H1 (cell line): ENCODE data around the gene MITF. TPM values are rescaled to one million over a fixed set of nuclear protein-coding genes. Genes with fewer than 3 reads are reported as not detected.

Experiments used
- CTCF ChIA-PET: fragments of 300-600 bp; sonication (Branson Sonifier 250); formaldehyde crosslinking; loops from one replicate; lab custom pipeline; 2021; ENCODE audit not compliant: partially characterized antibody; lab: Charles Lee
- POLR2A ChIA-PET: fragments of 300-600 bp; sonication (Branson Sonifier 250); formaldehyde crosslinking; loops from one replicate; lab custom pipeline; 2021; ENCODE audit warnings: inconsistent platforms; ENCODE audit not compliant: partially characterized antibody; lab: Charles Lee
- DNase-seq, 2 experiments: peaks; one replicate each; pipeline versions ENCODE4 v3.0.0 to v3.0.0-alpha.2; 2010 to 2022; ENCODE audit warnings: low spot score in 2 of 2, low read depth in 1 of 2, mixed read lengths in 1 of 2
- FAIRE-seq: peaks from 2 replicates; lab custom pipeline; 2011; peaks lifted over from hg19 to GRCh38; lab: Jason Lieb, UNC
- H2AFZ ChIP-seq: 2 replicates; pipeline ENCODE4 v1.8.1; 2012; ENCODE audit warnings: low read length, inconsistent platforms
- H2AK5ac ChIP-seq: 2 replicates; pipeline ENCODE4 v1.6.1; 2013; ENCODE audit warnings: low read depth, low read length
- H2BK120ac ChIP-seq: replicated peaks from 2 replicates; pipeline ENCODE3; 2013; ENCODE audit warnings: low read depth, low read length, inconsistent platforms
- H2BK12ac ChIP-seq: 2 replicates; pipeline ENCODE4 v1.6.1; 2013; ENCODE audit warnings: low read depth, low read length
- H2BK15ac ChIP-seq: 2 replicates; pipeline ENCODE4 v1.6.1; 2013; ENCODE audit warnings: low read length
- H2BK20ac ChIP-seq: 2 replicates; pipeline ENCODE4 v1.6.1; 2013; ENCODE audit warnings: low read length
- H2BK5ac ChIP-seq: 2 replicates; pipeline ENCODE4 v1.6.1; 2013; ENCODE audit warnings: low read depth, low read length
- H3K14ac ChIP-seq: 2 replicates; pipeline ENCODE4 v1.6.1; 2013; ENCODE audit warnings: inconsistent platforms; ENCODE audit not compliant: insufficient read length
- H3K18ac ChIP-seq: 2 replicates; pipeline ENCODE4 v1.6.1; 2013; ENCODE audit warnings: low read length; ENCODE audit errors: extremely low read depth
- H3K23ac ChIP-seq: 2 replicates; pipeline ENCODE4 v1.6.1; 2013; ENCODE audit warnings: inconsistent platforms; ENCODE audit not compliant: insufficient read length
- H3K23me2 ChIP-seq: 2 replicates; pipeline ENCODE4 v1.6.1; 2013; ENCODE audit warnings: low read depth, low read length
- H3K27ac ChIP-seq: 2 replicates; pipeline ENCODE4 v1.6.1; 2011; ENCODE audit warnings: low read depth, low read length, inconsistent platforms
- H3K27me3 ChIP-seq, 4 experiments: replicated peaks in 1 of 4; 1 replicate in 1 of 4; 2 replicates in 3 of 4; pipeline versions ENCODE4 v1.6.1 to v1.8.1; 2011 to 2013; ENCODE audit warnings: low read length in 3 of 4, mild to moderate bottlenecking in 3 of 4, inconsistent platforms in 2 of 4, mixed read lengths in 2 of 4, moderate library complexity in 1 of 4; ENCODE audit not compliant: control insufficient read depth in 3 of 4, insufficient read depth in 3 of 4; ENCODE audit errors: extremely low read depth in 1 of 4
- H3K36me3 ChIP-seq, 4 experiments: 2 replicates each; pipeline versions ENCODE4 v1.6.1 to v1.8.1; 2011 to 2013; ENCODE audit warnings: mild to moderate bottlenecking in 4 of 4, low read length in 3 of 4, moderate library complexity in 2 of 4, control low read depth in 1 of 4, inconsistent platforms in 1 of 4; ENCODE audit not compliant: insufficient read depth in 4 of 4, control insufficient read depth in 2 of 4
- H3K4ac ChIP-seq: replicated peaks from 2 replicates; pipeline ENCODE3; 2013; ENCODE audit warnings: low read length, low read depth, mixed read lengths, inconsistent platforms; ENCODE audit not compliant: insufficient read length
- H3K4me1 ChIP-seq, 4 experiments: replicated peaks in 1 of 4; 1 replicate in 1 of 4; 2 replicates in 3 of 4; pipeline versions ENCODE4 v1.6.1 to v1.8.1; 2011 to 2013; ENCODE audit warnings: low read length in 3 of 4, inconsistent platforms in 2 of 4, mixed read lengths in 1 of 4; ENCODE audit not compliant: insufficient read depth in 4 of 4, control insufficient read depth in 3 of 4
- H3K4me2 ChIP-seq, 2 experiments: 2 replicates each; pipeline versions ENCODE4 v1.6.1 to v1.8.1; 2011 to 2013; ENCODE audit warnings: low read depth in 2 of 2, low read length in 2 of 2, control low read depth in 1 of 2, inconsistent platforms in 1 of 2, mild to moderate bottlenecking in 1 of 2; ENCODE audit not compliant: insufficient read depth in 1 of 2
- H3K4me3 ChIP-seq, 4 experiments: fragments of 200-600, 300-600 bp in 1 of 4; sonication (generic), shearing (Covaris generic), sonication (Bioruptor Twin) in 1 of 4; 2 replicates each; pipeline versions ENCODE4 v1.5.1 to v1.8.1; 2011 to 2016; ENCODE audit warnings: low read length in 4 of 4, low read depth in 3 of 4, control low read depth in 2 of 4, inconsistent platforms in 2 of 4, mild to moderate bottlenecking in 2 of 4, mixed read lengths in 1 of 4, moderate library complexity in 1 of 4; ENCODE audit not compliant: insufficient read depth in 2 of 4; ENCODE audit errors: extremely low read depth in 1 of 4
- H3K56ac ChIP-seq: replicated peaks from 2 replicates; pipeline ENCODE3; 2013; ENCODE audit warnings: low read depth, mild to moderate bottlenecking, mixed read lengths, low read length, inconsistent platforms; ENCODE audit not compliant: insufficient read length
- H3K79me1 ChIP-seq: 2 replicates; pipeline ENCODE4 v1.6.1; 2013; ENCODE audit warnings: low read depth, low read length, control low read depth
- H3K79me2 ChIP-seq, 2 experiments: 2 replicates each; pipeline versions ENCODE4 v1.6.1 to v1.8.1; 2012 to 2013; ENCODE audit warnings: low read length in 2 of 2, mild to moderate bottlenecking in 2 of 2, inconsistent platforms in 1 of 2; ENCODE audit not compliant: insufficient read depth in 2 of 2, control insufficient read depth in 1 of 2
- H3K9ac ChIP-seq, 4 experiments: replicated peaks in 1 of 4; 1 replicate in 1 of 4; 2 replicates in 3 of 4; pipeline versions ENCODE4 v1.6.1 to v1.8.1; 2011 to 2013; ENCODE audit warnings: low read depth in 3 of 4, low read length in 3 of 4, control low read depth in 2 of 4, mild to moderate bottlenecking in 2 of 4, moderate library complexity in 2 of 4, inconsistent platforms in 1 of 4; ENCODE audit errors: extremely low read depth in 1 of 4
- H3K9me3 ChIP-seq, 2 experiments: 2 replicates each; pipeline versions ENCODE4 v1.6.1 to v1.8.1; 2012 to 2013; ENCODE audit warnings: mild to moderate bottlenecking in 2 of 2, moderate library complexity in 2 of 2, control low read depth in 1 of 2, inconsistent platforms in 1 of 2, low read depth in 1 of 2, low read length in 1 of 2, mixed read lengths in 1 of 2; ENCODE audit not compliant: insufficient read depth in 2 of 2
- H4K20me1 ChIP-seq, 2 experiments: replicated peaks in 1 of 2; 2 replicates each; pipeline versions ENCODE3 to v1.8.1; 2011 to 2013; ENCODE audit warnings: inconsistent platforms in 2 of 2, low read length in 2 of 2, mild to moderate bottlenecking in 1 of 2; ENCODE audit not compliant: insufficient read depth in 2 of 2, control insufficient read depth in 1 of 2
- H4K5ac ChIP-seq: 2 replicates; pipeline ENCODE4 v1.6.1; 2013; ENCODE audit warnings: low read length, low read depth, mixed read lengths, inconsistent platforms; ENCODE audit not compliant: insufficient read length
- H4K8ac ChIP-seq: 2 replicates; pipeline ENCODE4 v1.8.0; 2013; ENCODE audit warnings: mild to moderate bottlenecking, moderate library complexity, low read length, inconsistent platforms; ENCODE audit not compliant: insufficient read depth; ENCODE audit errors: extremely low read depth
- H4K91ac ChIP-seq: replicated peaks from 2 replicates; pipeline ENCODE3; 2013; ENCODE audit warnings: low read length, mixed read lengths, inconsistent platforms; ENCODE audit not compliant: insufficient read length
- HDAC6 ChIP-seq: IDR thresholded peaks from one replicate; pipeline ENCODE4 v1.7.1; 2012; ENCODE audit warnings: low read depth, mild to moderate bottlenecking, inconsistent platforms, low read length, moderate library complexity
- KDM1A ChIP-seq: fragments of 200-600, 300-600 bp; sonication (generic); IDR thresholded peaks from 2 replicates; pipeline ENCODE4 v1.7.1; 2016; ENCODE audit warnings: mild to moderate bottlenecking, low read length, borderline replicate concordance
- WGBS, 2 experiments: shearing (Covaris generic) in 1 of 2; methylation state at CpG; one replicate each; pipeline versions ENCODE4 v1.1.6 to v1.1.7; 2013 to 2015; ENCODE audit warnings: low lambda C conversion rate in 2 of 2, mixed read lengths in 2 of 2, inconsistent platforms in 1 of 2, low coverage in 1 of 2, missing lambda C conversion rate in 1 of 2; ENCODE audit not compliant: insufficient replicate concordance in 2 of 2, insufficient coverage in 1 of 2, insufficient read length in 1 of 2; ENCODE audit errors: extremely low coverage in 1 of 2, missing lambda C conversion rate in 1 of 2; 5-methylcytosine and 5-hydroxymethylcytosine counted together
- polyA plus RNA-seq, 7 experiments: library from polyadenylated mRNA; depleted of rRNA in 3 of 7; stranded (reverse) in 5 of 7; unstranded in 2 of 7; fragments of >200 nt in 5 of 7; fragments of 200-250 nt in 2 of 7; gene quantifications; 1 replicate in 5 of 7; 2 replicates in 1 of 7; 4 replicates in 1 of 7; pipeline versions ENCODE4 v1.2.1 to v1.2.3, GENCODE V29; 2011 to 2013; ENCODE audit warnings: missing spikeins in 2 of 7, mixed read lengths in 2 of 7
- total RNA-seq: library from RNA; stranded (reverse); fragmentation: NEBNext Ultra II Directional; extraction: Animal tissue kit (Norgen Biotek cat#: 25700); gene quantifications from 2 replicates; pipeline ENCODE4 v1.2.1, GENCODE V29; 2021

Gene MITF
- total and polyA plus RNA-seq, 2 of the 8 experiments (the other 6 are each of a cell fraction or from before 2014, with no cell fraction given): 0.53 to 1.4 TPM

DNA sequence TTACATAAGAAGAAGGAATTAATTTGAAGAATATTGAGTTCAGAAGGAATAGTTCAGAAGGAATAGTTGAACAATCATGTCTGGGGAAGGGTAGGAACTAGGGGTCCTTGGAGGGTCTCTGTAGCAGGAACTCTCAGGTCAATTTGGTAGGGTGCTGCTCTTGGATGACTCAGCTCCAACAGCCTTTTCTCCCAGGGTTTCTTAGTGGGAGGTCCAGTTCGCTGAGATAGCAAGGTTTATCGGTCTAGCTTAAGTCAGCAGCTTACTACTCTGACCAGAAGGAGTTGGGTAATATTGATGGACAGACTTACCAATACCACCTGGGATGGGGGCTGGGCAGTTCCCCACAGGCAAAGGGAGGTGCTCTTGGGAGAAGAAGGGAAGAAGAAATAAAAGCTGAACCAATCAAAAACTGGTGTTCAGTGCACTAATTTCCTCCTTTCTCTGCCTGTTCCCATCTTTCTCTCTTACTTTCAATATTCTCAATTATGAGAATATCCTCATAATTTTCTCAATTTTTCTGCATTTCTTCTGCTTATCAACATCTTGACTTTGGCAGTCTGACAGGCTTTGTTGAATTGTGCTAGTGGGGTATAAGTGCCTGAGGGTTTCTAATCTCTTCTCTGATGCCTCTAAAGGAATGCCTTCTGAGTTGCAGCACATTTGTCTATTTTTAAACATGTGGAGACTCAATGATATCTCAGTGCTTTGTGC, 14.4 kb upstream of the MITF start:
- Histone ChIP-seq H3K4me2 (no peak overlapping the region), H3K9ac (no peak overlapping the region), H3K79me1 (no peaks in the 10 kb centered on the region), H2BK20ac (no peak overlapping the region), H2AK5ac (no peak overlapping the region), H3K23ac (no peak overlapping the region), H4K5ac (no peak overlapping the region), H3K4me1 (no peaks in the 10 kb centered on the region; a peak in 1 of 7 replicates), H3K14ac (no peak overlapping the region), H3K4ac (no peak overlapping the region), H2BK12ac (no peak overlapping the region), H2BK5ac (no peak overlapping the region), H2BK15ac (no peak overlapping the region), H2BK120ac (no peak overlapping the region), H3K27me3 (no peaks in the 10 kb centered on the region), H3K79me2 (no peaks in the 10 kb centered on the region), H4K20me1 (no peaks in the 10 kb centered on the region), H3K56ac (no peak overlapping the region), H4K8ac (no peak overlapping the region), H4K91ac (no peak overlapping the region), H3K4me3 (no peak overlapping the region), H3K23me2 (no peaks in the 10 kb centered on the region), H3K36me3 (no peaks in the 10 kb centered on the region), H3K9me3 (no peaks in the 10 kb centered on the region), H3K18ac (no peak overlapping the region), H2AFZ (no peak overlapping the region), H3K27ac (no peak overlapping the region)
- DNase-seq (no peak), FAIRE-seq (no peak)
- ChIA-PET CTCF (interaction anchor here (1.5 kb wide), 1 partner anchor 12 kb away, joined by 3 read pairs; no protein-coding TSS in a partner anchor), POLR2A (no interaction called here)
- TF ChIP-seq KDM1A: no peak
- no peak for TF ChIP-seq HDAC6
- 90% methylated on average over 2 of the region's 2 CpGs; no CpG with 5 or more reads in 1 of the 2 experiments for WGBS, 2 experiments
